ENCODE measurements around the gene MT1M.
"Not testable (repeated sequence)": the region's sequence is repeated elsewhere in the genome, so short reads cannot be mapped to it uniquely, and the experiment has no call there.

Gene MT1M

GRCh38 chr16:56673921-56674320 is 41.5 kb downstream of the MT1M start:
- DNase-seq (ENCODE audit: low spot score): peak; percentile 65

GRCh38 chr16:56674570-56674969 is 42.1 kb downstream of the MT1M start:
- not testable (repeated sequence) for DNase-seq (ENCODE audit: low spot score)

GRCh38 chr16:56675685-56676210 is 43.3 kb downstream of the MT1M start:
- no peak for DNase-seq (ENCODE audit: low spot score)

- DNase-seq (ENCODE audit: low spot score): no peak
Observed at GRCh38 chr16:56677474-56677873, 45.0 kb downstream of the MT1M start.

GRCh38 chr16:56679078-56679730 is 46.7 kb downstream of the MT1M start:
- no peak for DNase-seq (ENCODE audit: low spot score)

GRCh38 chr16:56679818-56680217 is 47.4 kb downstream of the MT1M start:
- no peak for DNase-seq (ENCODE audit: low spot score)

- peak; percentile 81 for DNase-seq (ENCODE audit: low spot score)
Observed at GRCh38 chr16:56681939-56682702, 49.7 kb downstream of the MT1M start, which contains the start of gene MT1X. MT1X (plus strand) TSS chr16:56682470; CDS start chr16:56682541, 71 bp downstream.

GRCh38 chr16:56682703-56683397 is 50.4 kb downstream of the MT1M start:
- DNase-seq (ENCODE audit: low spot score): no peak

Measured in ecto neural progenitor cell (in vitro differentiated cells).